ENCODE results near the gene OSBPL10.

GRCh38 chr3:31747785-31748184 lies 233.3 kb downstream of the OSBPL10 start:
- TF ChIP-seq CTCF (IDR thresholded peaks at IDR 0.05), result no peak
- no peak for TF ChIP-seq POLR2A (IDR thresholded peaks at IDR 0.05)
- TF ChIP-seq EP300 (IDR thresholded peaks at IDR 0.05), result no peak

Measured in ovary (tissue), 3 donors.